HG02852 (cell line): ENCODE data around the gene MRPL53.
"Not testable (repeated sequence)": the region's sequence is repeated elsewhere in the genome, so short reads cannot be mapped to it uniquely, and the experiment has no call there.

Experiments used
- ATAC-seq: cut with Tn5 transposase; IDR thresholded peaks from one replicate; pipeline ENCODE4 v1.9.1; 2021; ENCODE audit warnings: mild to moderate bottlenecking, moderate library complexity; ENCODE audit not compliant: unreplicated experiment

The MRPL53 gene

GRCh38 chr2:74482801-74483674 is 10.6 kb upstream of the MRPL53 start, which contains the start of the genes CCDC142 and TTC31:
CCDC142 (minus strand) TSS chr2:74482998; CDS start chr2:74482837, 161 bp downstream.
TTC31 (plus strand) TSS chr2:74483081; CDS start chr2:74483096, 15 bp downstream.
- peak; percentile 89 for ATAC-seq

GRCh38 chr2:74481961-74482800 is 9.7 kb upstream of the MRPL53 start:
- peak; percentile 35 for ATAC-seq

DNA sequence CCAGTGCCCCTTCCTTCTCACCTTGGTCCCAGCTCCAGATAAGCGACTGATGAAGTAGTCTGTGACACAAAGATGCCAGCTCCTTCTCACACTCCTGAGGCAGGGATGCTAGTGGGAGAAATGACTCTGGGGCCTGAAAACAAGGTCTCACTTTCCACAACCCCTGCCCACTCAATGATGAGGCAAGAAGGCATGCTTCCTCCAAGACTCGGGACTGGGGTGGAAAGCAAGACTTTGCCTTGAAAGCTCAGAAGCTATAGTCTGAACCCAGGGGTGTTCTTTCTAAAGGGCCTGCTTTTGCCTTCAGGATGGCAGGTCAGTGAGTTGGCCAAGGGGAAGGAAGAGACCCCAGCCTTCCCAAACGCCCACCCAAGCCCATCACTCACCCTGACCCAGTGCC is 9.0 kb upstream of the MRPL53 start:
- ATAC-seq = no peak

DNA sequence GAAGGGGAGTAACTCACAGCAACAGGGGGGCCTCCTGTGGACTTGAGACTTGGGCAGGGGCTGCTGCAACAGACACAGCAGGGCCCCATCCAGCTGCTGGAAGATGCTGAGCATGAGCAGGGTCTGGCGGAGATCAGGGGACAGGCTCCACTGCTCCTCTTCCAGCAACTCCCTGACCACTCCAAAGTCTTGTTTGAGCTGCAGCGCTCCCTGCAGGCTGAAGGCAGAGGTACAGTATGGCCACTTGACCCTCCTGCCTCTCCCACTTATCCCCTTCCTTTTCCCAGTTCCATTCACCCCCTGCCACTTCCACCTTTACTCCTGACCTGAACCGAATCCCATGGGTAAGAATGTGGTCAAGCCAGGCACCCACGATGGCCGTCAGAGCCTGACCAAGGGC is 2.4 kb upstream of the MRPL53 start:
- no peak for ATAC-seq

DNA sequence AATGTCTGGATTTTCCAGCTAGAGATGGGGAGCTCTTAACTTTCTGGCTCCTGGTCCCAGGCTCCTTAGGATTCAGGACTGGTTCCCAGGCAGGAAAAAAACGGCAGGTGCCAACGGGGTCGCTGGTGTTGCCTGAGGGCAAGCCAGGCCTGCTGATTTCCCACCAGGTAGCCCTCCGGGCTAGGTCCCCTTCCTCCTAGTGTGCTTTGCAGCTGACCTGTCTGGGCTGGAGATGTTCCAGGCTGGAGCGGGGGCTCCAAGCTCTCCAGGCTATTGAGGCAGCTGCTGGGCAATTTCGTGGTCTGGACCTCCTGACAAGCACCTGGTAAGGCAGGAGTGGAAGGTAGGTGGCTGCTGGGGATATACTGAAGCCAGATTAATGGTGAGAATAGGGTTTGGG is 2.0 kb upstream of the MRPL53 start:
- ATAC-seq = no peak

DNA sequence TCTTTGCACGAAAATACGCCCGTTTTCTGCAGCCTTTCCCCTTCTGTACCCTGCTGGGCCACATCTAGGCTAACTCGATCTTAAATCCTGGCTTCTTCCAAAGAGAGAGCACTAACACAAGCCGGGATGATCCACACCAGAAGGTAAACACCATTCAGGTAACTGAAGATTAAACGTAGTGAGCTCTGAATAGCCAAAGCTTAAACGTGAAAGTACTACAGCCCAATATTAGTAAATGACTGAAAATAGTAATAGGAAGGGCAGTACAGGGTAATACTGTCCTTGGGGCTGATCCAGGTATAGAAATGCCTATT is 422 bp upstream of the MRPL53 start:
- ATAC-seq = no peak

GRCh38 chr2:74471332-74472065 is 981 bp downstream of the MRPL53 start:
- no peak for ATAC-seq

GRCh38 chr2:74470742-74471141 is 1.7 kb downstream of the MRPL53 start:
- not testable (repeated sequence) for ATAC-seq

GRCh38 chr2:74464406-74464805 is 8.1 kb downstream of the MRPL53 start:
- peak; percentile 1 for ATAC-seq

- no peak for ATAC-seq
These were observed 9.7 kb downstream of the MRPL53 start for GRCh38 chr2:74462786-74463105.

- ATAC-seq = no peak
These were observed 10.3 kb downstream of the MRPL53 start for GRCh38 chr2:74462054-74462785.

- ATAC-seq = no peak
These were observed 11.1 kb downstream of the MRPL53 start for GRCh38 chr2:74461187-74462053.

DNA sequence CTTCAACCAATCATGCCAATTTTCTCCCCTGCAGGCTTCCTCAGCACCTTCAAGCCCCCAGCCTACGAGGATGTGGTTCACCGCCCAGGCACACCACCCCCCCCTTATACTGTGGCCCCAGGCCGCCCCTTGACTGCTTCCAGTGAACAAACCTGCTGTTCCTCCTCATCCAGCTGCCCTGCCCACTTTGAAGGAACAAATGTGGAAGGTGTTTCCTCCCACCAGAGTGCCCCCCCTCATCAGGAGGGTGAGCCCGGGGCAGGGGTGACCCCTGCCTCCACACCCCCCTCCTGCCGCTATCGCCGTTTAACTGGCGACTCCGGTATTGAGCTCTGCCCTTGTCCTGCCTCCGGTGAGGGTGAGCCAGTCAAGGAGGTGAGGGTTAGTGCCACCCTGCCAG is 12.3 kb downstream of the MRPL53 start:
- not testable (repeated sequence) for ATAC-seq

DNA sequence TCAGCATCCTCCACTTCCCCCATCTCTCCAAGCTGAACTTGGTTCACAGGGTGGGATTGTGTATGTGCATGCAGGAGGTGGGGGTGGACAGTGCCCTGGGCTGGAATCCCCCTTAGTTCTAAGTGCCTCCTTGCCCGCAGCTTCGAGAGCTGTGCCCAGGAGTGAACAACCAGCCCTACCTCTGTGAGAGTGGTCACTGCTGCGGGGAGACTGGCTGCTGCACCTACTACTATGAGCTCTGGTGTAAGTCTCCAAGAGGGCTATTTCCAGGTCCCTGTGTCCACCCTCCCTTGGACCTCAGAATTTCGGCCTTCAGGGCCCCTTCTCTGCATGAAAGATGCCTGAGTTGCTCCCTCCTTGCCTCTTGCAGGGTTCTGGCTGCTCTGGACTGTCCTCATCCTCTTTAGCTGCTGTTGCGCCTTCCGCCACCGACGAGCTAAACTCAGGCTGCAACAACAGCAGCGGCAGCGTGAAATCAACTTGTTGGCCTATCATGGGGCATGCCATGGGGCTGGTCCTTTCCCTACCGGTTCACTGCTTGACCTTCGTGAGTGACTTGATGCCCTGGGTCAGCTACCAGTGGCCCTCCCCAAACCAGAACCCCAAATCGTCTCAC is 12.9 kb downstream of the MRPL53 start:
- ATAC-seq = not testable (repeated sequence)

- ATAC-seq = no peak
These were observed 13.5 kb downstream of the MRPL53 start for GRCh38 chr2:74458938-74459363.

DNA sequence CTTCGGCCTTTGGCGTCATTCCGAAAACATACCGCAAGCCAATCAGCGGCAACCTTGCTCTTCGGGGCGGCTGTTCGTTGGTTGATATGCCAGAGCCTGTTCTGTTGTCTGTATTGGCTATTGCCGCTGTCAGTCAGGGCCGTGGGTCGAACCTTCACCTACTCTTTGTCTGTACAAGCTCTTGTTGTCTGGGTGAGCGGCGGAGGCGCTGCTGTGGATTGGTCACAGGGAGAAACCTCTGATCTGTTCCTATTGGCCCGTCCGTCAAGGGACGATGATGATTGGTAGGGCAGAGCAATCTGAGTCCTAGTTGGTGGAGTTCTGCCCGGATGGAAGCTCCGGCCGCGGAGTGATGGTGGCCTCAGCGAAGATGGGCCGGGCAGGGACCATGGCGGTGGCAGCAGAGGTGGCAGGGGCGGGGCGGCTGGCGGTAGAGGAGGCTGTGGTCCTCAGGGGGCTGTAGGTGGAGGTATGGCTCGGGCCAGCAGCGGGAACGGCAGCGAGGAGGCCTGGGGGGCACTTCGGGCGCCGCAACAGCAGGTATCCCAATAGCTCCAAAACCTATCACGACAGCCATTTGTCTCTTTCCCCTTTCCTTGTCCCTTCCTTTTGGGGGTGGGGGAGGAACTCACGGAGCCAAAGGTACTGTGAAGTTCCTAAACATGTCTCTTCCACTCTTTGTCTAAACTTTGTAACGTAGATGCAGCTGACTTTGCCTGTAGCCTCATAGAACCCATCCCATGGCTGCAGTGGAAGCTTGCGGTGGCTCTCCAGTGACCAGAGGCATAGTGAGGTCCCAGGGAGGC is 14.1 kb downstream of the MRPL53 start, which contains the start of gene WBP1:
Gene WBP1 (plus strand): TSS at position 307 of the 806 bp plus-strand sequence. CDS start 165 bp downstream, at position 472.
- ATAC-seq = peak; percentile 83

GRCh38 chr2:74457549-74458131 is 14.8 kb downstream of the MRPL53 start:
- peak; percentile 28 for ATAC-seq

DNA sequence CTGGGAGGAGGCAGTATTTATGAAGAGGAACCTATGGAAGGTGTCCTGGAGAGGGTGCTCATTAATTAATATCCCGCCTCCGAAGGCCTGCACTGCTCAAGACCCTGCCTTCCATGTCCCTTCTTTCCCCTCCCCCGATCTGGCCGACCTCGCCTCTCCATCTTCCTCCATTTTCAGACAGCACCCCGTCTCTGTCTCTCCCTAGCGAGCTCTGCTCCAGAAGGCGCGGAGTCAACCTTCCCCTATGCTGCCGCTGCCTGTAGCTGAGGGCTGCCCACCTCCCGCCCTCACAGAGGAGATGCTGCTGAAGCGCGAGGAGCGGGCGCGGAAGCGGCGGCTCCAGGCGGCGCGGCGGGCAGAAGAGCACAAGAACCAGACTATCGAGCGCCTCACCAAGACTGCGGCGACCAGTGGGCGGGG is 15.3 kb downstream of the MRPL53 start:
- ATAC-seq = no peak
